HG02970 (cell line): ENCODE results near the gene PTPRJ.

Source experiments
- ATAC-seq: cut with Tn5 transposase; IDR thresholded peaks from one replicate; pipeline ENCODE4 v1.9.1; 2021; ENCODE audit warnings: mild to moderate bottlenecking, moderate library complexity, moderate number of reproducible peaks; ENCODE audit not compliant: unreplicated experiment, low FRiP score

PTPRJ gene

GRCh38 chr11:47992959-47993820 lies 12.8 kb downstream of the PTPRJ start:
- ATAC-seq: no peak

GRCh38 chr11:47994417-47994816 lies 14.1 kb downstream of the PTPRJ start:
- no peak for ATAC-seq

DNA sequence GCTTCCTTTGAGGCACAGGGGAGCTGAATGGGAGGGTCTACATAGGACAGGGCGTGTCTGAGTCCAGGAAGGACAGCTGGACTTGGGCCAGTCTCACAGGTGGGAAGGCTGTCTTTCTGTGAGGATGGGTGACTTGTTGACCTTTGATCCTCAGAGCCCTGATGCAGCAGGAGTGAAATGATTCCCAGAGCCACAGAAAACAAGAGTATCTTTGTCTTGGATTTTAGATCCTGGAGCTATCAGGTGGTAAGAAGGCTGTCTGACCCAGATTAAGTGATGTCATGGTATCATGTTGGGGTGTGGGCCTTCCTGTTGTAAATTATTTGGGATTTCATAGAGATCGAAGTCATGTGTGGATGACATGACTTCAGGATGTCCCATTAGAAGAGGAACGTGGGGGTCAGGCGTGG lies 15.0 kb downstream of the PTPRJ start:
- no peak for ATAC-seq

DNA sequence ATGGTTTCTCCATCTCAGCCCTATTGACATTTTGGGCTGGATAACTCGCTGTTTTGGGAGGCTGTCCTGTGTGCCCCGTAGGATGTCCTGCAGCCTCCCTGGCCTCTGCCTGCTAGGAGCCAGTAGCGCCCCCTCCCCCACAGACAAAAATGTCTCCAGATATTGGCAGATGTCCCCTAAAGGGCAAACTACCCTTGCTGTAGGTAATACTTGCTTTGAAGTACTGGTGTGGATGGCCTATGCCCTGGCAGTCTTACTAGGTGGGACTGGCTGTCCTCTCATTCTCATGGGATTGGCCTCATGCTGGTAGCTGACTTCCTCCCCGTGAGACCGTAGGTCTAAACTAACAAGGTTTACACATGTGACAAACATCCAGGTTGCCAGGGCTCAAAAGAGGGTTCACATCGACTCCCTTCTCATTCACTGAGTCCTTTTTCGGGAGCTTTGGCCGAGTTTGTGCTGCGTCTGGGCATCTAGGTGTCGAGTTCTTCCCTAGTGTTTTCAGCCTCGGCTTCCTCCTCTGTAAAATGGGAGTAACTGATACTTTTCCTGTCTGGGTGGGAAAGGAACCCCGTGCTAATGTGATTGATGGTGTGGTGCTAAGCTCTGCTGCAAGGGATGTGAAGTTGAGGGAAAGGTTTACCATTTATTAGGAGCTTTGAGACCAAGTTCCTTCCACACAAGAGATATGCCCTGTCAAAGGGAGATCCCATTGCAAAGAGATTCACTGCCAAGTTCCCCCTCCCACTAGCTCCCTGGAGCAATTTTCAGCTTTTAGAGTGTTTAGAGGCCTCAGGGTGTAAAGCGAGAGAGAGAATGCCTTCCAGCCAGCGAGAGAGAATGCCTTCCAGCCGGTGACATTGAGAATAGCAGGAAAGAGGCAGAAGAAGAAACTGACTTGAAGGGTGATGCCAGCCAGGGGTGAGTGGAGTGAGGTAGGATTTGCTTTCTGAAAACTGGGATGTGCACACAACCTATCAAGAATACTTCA lies 17.0 kb downstream of the PTPRJ start:
- no peak for ATAC-seq

- ATAC-seq: no peak
Observed at GRCh38 chr11:47998345-47998732, 18.0 kb downstream of the PTPRJ start.

DNA sequence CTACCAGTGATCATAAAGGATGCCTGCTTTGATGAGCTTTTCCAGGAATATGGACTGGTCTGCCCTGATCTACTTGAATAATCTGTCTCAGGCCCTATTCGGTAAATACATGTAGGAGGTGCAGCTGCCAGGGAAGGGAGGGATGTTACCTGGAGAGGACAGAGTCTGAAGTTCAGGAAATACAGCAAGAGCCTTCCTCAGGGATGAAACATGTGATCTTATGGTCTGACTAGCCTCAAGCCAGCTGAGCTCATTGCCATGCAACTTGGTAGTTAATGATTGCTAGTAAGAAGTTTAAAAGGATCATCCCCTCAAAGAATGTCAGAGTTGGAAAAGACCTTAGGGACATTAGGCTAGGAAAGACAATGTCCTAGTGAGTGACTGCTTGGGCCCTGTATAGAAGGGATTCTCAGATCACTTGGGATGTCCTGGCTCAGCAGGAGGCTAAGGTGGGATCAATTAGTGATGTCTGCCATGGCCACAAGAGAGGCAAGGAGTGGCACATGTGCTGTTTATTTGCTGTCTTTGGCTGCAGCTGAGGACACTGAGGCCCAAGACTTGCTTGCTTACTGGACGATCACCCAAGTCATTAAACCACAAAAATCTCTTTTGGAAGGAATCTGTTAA lies 18.5 kb downstream of the PTPRJ start:
- no peak for ATAC-seq

GRCh38 chr11:48000432-48000831 lies 20.1 kb downstream of the PTPRJ start:
- no peak for ATAC-seq

GRCh38 chr11:48001438-48002021 lies 21.2 kb downstream of the PTPRJ start:
- peak; percentile 64 for ATAC-seq

- no peak for ATAC-seq
Observed at GRCh38 chr11:48002561-48002960, 22.2 kb downstream of the PTPRJ start.

GRCh38 chr11:48003926-48004325 lies 23.6 kb downstream of the PTPRJ start:
- no peak for ATAC-seq

DNA sequence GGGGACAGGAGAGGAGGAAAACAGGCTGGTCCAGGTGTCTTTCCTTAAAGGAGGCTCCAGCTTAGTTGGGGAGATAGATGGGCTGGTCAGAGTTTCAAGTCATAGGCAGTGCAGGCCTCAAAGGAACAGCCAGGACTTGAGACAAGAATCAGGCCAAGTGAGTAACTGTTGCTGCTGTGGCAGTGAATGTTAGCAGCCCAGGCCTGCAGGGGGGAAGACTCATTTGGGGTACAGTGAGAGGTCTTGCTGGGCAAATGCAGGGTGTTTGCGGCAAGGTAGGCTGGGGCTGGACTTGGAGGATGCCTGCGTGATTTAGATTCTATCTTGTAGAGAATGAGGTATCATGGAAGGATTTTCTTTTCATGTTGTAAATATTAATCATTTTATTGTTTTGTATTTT lies 24.1 kb downstream of the PTPRJ start:
- ATAC-seq: no peak

DNA sequence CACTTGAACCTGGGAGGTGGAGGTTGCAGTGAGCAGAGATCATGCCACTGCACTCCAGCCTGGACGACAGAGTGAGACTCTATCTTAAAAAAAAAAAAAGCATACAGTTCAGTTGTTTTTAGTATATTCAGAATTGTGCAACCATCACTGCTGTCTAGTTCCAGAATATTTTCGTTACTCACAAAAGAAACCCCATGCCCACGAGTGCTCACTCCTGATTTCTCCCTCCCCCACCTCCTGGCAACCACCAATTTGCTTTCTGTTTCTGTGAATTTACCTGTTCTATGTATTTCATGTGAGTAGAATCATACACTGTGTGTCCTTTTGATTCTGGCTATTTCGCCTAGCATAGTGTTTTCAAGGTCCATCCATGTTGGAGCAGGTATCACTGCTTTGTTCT lies 24.8 kb downstream of the PTPRJ start:
- no peak for ATAC-seq

GRCh38 chr11:48005831-48006270 lies 25.5 kb downstream of the PTPRJ start:
- no peak for ATAC-seq

DNA sequence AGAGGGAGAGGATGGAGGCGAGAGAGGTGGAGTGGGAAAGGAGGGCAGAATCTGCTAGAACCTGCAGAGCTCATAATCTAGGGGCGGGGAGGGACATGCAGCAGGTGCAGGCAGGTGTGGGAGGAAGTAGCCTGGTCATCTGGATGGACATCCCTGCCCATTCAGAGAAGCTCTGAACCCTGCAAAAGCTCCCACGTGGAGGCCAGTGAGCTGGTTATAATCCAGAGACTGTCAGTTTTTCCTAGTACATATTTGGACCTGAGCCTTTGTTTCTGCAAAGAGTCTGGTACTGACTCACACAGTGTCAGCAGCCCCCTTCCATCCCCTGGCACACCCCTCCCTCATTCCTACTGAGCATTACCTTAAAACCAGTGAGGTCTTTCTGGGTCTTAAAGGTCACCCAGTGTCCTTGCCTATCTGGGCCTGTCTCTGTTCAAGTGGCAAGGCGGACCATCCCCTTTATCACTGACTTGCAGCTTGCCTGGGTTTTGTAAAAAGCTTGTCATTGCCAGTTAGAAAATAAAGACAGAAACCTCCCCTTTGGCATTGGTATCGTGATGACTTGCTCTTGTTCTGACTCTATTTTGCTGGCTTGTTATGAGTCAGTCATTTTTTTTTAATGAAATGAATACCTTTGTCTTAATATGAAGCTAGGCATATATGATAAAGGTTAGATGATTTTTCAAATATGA lies 26.1 kb downstream of the PTPRJ start:
- peak; percentile 48 for ATAC-seq

- no peak for ATAC-seq
Observed at GRCh38 chr11:48007677-48008076, 27.3 kb downstream of the PTPRJ start.

DNA sequence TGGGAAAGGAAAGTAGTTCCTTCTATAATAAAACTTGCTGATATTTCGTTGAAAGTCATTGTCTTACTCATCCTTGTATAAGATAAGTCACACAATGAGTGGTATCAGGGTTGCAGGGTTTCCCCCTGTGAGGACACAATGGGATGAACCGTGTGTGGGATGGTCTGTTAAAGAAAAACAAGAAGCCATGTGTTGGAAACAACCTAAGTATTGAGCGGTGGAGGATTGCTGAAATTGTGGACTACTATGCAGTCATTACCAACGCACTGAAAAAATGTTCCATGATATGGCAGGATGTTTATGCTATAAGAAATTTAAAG lies 28.6 kb downstream of the PTPRJ start:
- ATAC-seq: no peak

- no peak for ATAC-seq
Observed at GRCh38 chr11:48011102-48011797, 30.9 kb downstream of the PTPRJ start.

- no peak for ATAC-seq
Observed at GRCh38 chr11:48011798-48012391, 31.5 kb downstream of the PTPRJ start.
